Heart left ventricle (tissue), 13 donors: Measurements from ENCODE around the gene SV2B.

Source experiments
- CTCF ChIP-seq, 12 donors: fragments of 200-600 bp; sonication (generic) in 4 of 12; IDR thresholded peaks; one replicate each; pipeline versions ENCODE4 v1.5.0 to v1.8.0; 2018 to 2022; ENCODE audit warnings: antibody characterized with exemption in 12 of 12, mild to moderate bottlenecking in 5 of 12
- POLR2A ChIP-seq, 2 donors: fragments of 450-650 bp; IDR thresholded peaks; one replicate each; pipeline ENCODE4 v1.6.1; 2017; ENCODE audit warnings: antibody characterized with exemption in 2 of 2, mild to moderate bottlenecking in 2 of 2, moderate library complexity in 2 of 2
- donor health status: ischemic (EF 13 %, LVEDD 7.1; RV severe dilation, severe dysfunction).
- donor health status: DM: no; HTN: yes; CAD: no.
- donor health status: DM: no; HTN: no; CAD: no.
- donor health status: ischemic (EF 25% LVEDD 6.9; RV normal size, moderate dysfunction).
- donor health status: ischemic (EF 25% LVEDD 5.7; RV mildly dilated, moderate dysfunction).
- donor health status: ischemic (EF 35%, LVEDD 5.7; RV mildly dilated, moderate dysfunction).
- donor health status: nonischemic (EF 11% LVEDD 7.7; RV severe dilation, severe dysfunction).
- donor health status: DM: yes; HTN: yes; CAD: no.
- donor health status: PGD.
- donor health status: ischemic (EF 29% LVEDD 5.4; RV normal size, mild dysfunction).
- donor health status: nonischemic (EF 23%, LVEDD 6.1; RV moderate dilation, normal function).

- TF ChIP-seq POLR2A (IDR thresholded peaks at IDR 0.05) (no peak), CTCF (IDR thresholded peaks at IDR 0.05) (no peak)
Measured at GRCh38 chr15:91283155-91283554, 183.1 kb downstream of the SV2B start.
